Measurements from ENCODE around the gene PRKCH. TPM values are rescaled to one million over a fixed set of nuclear protein-coding genes. Genes with fewer than 3 reads are reported as not detected.

The PRKCH gene
- total and polyA plus RNA-seq, 8 donors: 35.2 to 48.8 (median 43.1) TPM

GRCh38 chr14:61512026-61512834, 190.9 kb downstream of the PRKCH start:
- ATAC-seq (peak; percentile 67), DNase-seq (no peak)
- intact Hi-C loops (cut with DNase I): no loop called here
- peaks cover 19 to 86% of the 10 kb centered on the region in 2 donors for H3K4me1 ChIP-seq
- peak overlapping the region; percentile 63 to 72 for H3K27ac ChIP-seq
- no peaks in the 10 kb centered on the region for H3K9me3 ChIP-seq
- no peaks in the 10 kb centered on the region for H3K36me3 ChIP-seq
- no peaks in the 10 kb centered on the region for H3K27me3 ChIP-seq
- TF ChIP-seq CTCF (IDR thresholded peaks at IDR 0.05): no peak
- no peak overlapping the region for H3K4me3 ChIP-seq

- no peaks in the 10 kb centered on the region for H3K36me3 ChIP-seq
- no peak for DNase-seq
- ATAC-seq: peak; percentile 3
- peak overlapping the region in 1 of 2 donors; percentile 18 for H3K27ac ChIP-seq
- no peaks in the 10 kb centered on the region for H3K27me3 ChIP-seq
- no peak overlapping the region for H3K4me3 ChIP-seq
- no peaks in the 10 kb centered on the region for H3K9me3 ChIP-seq
- intact Hi-C loops (cut with DNase I): no loop called here
- peaks cover 20 to 88% of the 10 kb centered on the region in 2 donors for H3K4me1 ChIP-seq
- no peak for TF ChIP-seq CTCF (IDR thresholded peaks at IDR 0.05)
Measured at GRCh38 chr14:61513986-61514830, 192.8 kb downstream of the PRKCH start.

GRCh38 chr14:61514927-61515326, 193.5 kb downstream of the PRKCH start:
- no peaks in the 10 kb centered on the region for H3K9me3 ChIP-seq
- no peaks in the 10 kb centered on the region for H3K36me3 ChIP-seq
- DNase-seq: no peak
- no peaks in the 10 kb centered on the region for H3K27me3 ChIP-seq
- no peak overlapping the region for H3K4me3 ChIP-seq
- intact Hi-C loops (cut with DNase I): no loop called here
- ATAC-seq: no peak
- H3K27ac ChIP-seq: no peak overlapping the region
- no peak for TF ChIP-seq CTCF (IDR thresholded peaks at IDR 0.05)
- peaks cover 20 to 91% of the 10 kb centered on the region in 2 donors for H3K4me1 ChIP-seq

- Histone ChIP-seq H3K27me3 (no peaks in the 10 kb centered on the region), H3K27ac (peak overlapping the region in 1 of 2 donors; percentile 23), H3K4me1 (peaks cover 20 to 90% of the 10 kb centered on the region in 2 donors), H3K36me3 (no peaks in the 10 kb centered on the region), H3K9me3 (no peaks in the 10 kb centered on the region), H3K4me3 (no peak overlapping the region)
- DNase-seq (no peak), ATAC-seq (no peak)
- no peak for TF ChIP-seq CTCF (IDR thresholded peaks at IDR 0.05)
- intact Hi-C loops (cut with DNase I): no loop called here
Measured at GRCh38 chr14:61515436-61516117, 194.2 kb downstream of the PRKCH start.
